GM21360 (cell line): ENCODE data around the gene WIZ.

Experiments
- ATAC-seq: cut with Tn5 transposase; IDR thresholded peaks from one replicate; pipeline ENCODE4 v1.9.1; 2021; ENCODE audit warnings: mild to moderate bottlenecking, moderate library complexity; ENCODE audit not compliant: unreplicated experiment

WIZ gene

GRCh38 chr19:15378534-15379082, 71.1 kb downstream of the WIZ start:
- no peak for ATAC-seq

- no peak for ATAC-seq
Measured at GRCh38 chr19:15374796-15375440, 74.8 kb downstream of the WIZ start.

GRCh38 chr19:15374105-15374651, 75.6 kb downstream of the WIZ start:
- no peak for ATAC-seq

GRCh38 chr19:15373644-15374043, 76.1 kb downstream of the WIZ start:
- ATAC-seq: no peak

- ATAC-seq: no peak
Measured at GRCh38 chr19:15372891-15373301, 76.9 kb downstream of the WIZ start.

- no peak for ATAC-seq
Measured at GRCh38 chr19:15372470-15372869, 77.3 kb downstream of the WIZ start.

GRCh38 chr19:15371786-15372380, 77.9 kb downstream of the WIZ start:
- no peak for ATAC-seq

- ATAC-seq: no peak
Measured at GRCh38 chr19:15371119-15371518, 78.6 kb downstream of the WIZ start.
